ENCODE data around the gene GBF1.
A peak's percentile ranks its signal among the peaks of the same experiment; 100 is the strongest.
"Not testable (repeated sequence)": the region's sequence is repeated elsewhere in the genome, so short reads cannot be mapped to it uniquely, and the experiment has no call there.

GBF1 gene

DNA sequence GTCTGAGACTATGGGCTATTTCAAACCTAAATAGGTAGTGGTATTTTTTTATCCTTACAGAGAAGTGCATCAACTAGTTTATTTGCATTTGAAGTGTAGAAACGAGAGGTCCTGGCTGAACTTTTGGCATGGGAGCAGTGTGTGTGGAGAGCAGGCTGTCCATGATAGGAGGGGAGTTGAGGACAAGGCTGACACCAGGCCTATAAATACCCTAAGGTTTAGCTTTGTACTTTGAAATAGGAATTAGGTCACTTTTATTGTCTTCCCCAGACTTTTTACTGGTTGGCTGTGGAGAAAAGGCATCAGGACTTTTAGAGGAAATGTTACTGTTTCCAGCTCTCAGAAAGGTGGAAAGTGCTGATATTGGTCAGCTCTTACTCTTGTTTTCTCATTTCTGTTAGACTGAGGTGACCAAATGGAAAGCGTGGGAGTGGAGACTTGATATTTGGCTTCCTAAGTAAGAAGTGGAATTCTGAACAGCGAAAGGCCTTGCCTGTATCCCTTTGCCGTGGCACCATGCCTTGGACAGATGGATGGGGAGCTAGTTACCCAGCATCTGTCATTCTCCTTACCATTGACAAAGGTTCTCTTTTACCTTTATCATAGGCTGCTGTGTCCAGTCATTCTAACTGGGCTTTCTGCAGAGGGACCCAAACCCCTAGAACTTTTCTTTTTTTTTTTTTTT, 46.0 kb downstream of the GBF1 start:
- H3K4me3 ChIP-seq (ENCODE audit: low read length): no peak overlapping the region
- DNase-seq (ENCODE audit: low read depth, low spot score): no peak

DNA sequence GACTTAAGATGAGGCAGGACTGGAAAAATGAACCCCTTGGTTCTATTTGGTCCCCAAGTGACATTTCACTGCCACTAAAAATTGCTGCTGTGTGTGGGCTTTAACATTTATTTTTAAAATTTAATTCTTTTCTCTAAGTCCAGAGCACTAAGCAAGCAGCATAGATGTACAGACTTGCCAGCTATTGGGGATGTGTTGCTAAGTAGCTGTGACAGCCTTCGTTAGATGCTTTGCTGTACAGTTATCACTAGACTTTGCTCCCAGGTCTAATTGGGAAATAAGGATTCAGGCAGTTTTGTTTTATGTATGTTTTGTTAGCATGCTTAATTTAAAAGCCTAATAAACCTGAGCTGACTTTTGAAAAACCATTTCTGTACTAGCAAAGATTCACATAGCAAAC, 51.8 kb downstream of the GBF1 start:
- no peak for DNase-seq (ENCODE audit: low read depth, low spot score)

DNA sequence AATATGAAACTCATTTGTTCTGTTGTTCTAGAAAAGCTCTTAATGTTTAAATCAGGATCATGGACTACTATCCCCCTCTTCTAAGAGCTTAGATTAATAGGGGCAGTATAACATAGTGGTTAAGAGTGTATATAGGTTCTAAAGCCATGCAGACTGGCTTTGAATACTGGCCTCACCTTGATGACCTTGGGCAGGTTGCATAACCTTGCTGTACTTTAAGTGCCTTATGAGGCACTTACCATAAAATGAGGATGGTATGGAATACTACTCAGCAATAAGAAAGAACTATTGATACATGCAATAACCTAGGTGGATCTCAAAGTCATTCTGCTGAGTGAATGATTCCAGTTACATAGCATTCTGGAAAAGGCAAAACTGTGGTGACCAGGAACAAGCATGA, 53.6 kb downstream of the GBF1 start:
- no peak for DNase-seq (ENCODE audit: low read depth, low spot score)
- no peak overlapping the region for H3K4me3 ChIP-seq (ENCODE audit: low read length)

More for the DNA sequence above, 51.8 kb downstream of the GBF1 start:
- H3K4me3 ChIP-seq (ENCODE audit: low read length): no peak overlapping the region

DNA sequence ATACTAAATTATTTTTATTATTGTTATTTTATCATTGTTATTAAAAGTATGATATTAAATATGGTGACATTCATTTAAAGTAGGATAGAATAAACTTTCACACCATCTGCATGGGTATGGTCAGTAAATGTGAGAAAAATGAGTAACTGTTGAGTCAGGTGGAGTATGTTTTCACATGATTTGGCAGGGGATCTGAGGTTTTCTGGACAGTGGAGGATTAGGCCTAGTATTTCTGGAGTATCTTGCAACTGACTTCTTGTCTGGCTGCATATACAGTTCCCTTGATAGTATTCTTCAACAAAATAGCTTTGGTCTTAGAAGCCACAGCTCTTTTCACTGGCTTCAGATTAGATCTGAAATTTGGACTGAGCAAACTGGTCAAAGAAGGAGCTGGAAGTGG, 54.5 kb downstream of the GBF1 start:
- no peak overlapping the region for H3K4me3 ChIP-seq (ENCODE audit: low read length)

DNA sequence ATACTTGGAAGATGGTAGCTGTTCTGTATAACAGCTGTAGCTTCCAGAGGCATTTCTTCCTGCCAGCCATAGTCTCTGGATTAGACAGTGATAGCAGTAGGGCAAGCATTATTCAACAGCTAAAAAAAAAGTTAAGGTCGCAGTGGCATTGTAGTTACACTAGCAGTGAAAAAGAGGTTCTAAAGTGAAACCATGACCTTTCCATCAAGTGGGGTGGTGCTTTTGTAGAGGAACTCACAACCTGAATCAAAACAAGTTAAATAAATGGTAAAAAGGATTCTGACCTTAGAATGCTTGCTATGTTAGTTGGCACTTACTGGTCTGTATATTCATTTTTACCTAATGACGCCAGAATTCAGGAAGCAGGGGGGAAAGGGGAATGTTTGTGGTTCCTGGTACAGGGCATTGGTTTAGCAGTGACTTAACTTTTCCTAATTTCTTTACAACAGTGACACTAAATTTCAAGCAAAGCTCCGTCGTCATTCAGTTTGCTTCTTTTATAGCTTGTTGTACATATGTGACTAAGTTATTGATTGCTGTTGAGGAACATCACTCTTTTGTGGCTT, 55.0 kb downstream of the GBF1 start:
- H3K4me3 ChIP-seq (ENCODE audit: low read length): no peak overlapping the region
- no peak for DNase-seq (ENCODE audit: low read depth, low spot score)

More for the DNA sequence above, 54.5 kb downstream of the GBF1 start:
- DNase-seq (ENCODE audit: low read depth, low spot score): no peak

DNA sequence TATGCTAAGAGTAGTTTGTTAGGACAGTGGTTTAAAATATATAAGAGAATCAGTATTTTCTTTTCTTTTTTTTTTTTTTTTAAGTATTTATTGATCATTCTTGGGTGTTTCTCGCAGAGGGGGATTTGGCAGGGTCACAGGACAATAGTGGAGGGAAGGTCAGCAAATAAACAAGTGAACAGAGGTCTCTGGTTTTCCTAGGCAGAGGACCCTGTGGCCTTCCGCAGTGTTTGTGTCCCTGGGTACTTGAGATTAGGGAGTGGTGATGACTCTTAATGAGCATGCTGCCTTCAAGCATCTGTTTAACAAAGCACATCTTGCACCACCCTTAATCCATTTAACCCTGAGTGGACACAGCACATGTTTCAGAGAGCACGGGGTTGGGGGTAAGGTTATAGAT, 55.6 kb downstream of the GBF1 start:
- H3K4me3 ChIP-seq (ENCODE audit: low read length); DNase-seq (ENCODE audit: low read depth, low spot score): not testable (repeated sequence)

GRCh38 chr10:102301332-102301731, 56.0 kb downstream of the GBF1 start:
- DNase-seq (ENCODE audit: low read depth, low spot score); H3K4me3 ChIP-seq (ENCODE audit: low read length): not testable (repeated sequence)

- DNase-seq (ENCODE audit: low read depth, low spot score): no peak
- no peak overlapping the region for H3K4me3 ChIP-seq (ENCODE audit: low read length)
Observed at GRCh38 chr10:102302611-102303010, 57.3 kb downstream of the GBF1 start.

GRCh38 chr10:102306006-102306405, 60.7 kb downstream of the GBF1 start:
- DNase-seq (ENCODE audit: low read depth, low spot score): no peak
- no peak overlapping the region for H3K4me3 ChIP-seq (ENCODE audit: low read length)

DNA sequence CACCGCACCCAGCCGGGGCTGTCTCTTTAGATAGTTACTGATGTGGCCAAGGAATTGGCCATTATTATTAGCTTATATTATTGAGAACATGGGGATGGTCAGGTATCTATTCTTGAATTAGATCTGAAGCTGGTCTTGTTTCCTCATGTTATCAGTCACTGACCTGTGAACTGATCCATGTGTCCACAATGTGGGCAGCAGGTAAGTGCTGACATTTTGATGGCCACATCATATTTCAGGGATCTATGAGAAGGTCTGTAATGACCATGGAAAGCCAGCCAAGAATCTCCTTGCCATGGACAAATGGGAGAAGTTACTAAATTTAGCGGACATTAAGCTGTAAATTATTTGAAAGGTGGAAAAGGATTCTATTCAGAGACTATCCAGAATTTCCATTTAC, 61.4 kb downstream of the GBF1 start:
- no peak overlapping the region for H3K4me3 ChIP-seq (ENCODE audit: low read length)
- no peak for DNase-seq (ENCODE audit: low read depth, low spot score)

GRCh38 chr10:102308318-102308717, 63.0 kb downstream of the GBF1 start:
- H3K4me3 ChIP-seq (ENCODE audit: low read length); DNase-seq (ENCODE audit: low read depth, low spot score): not testable (repeated sequence)

GRCh38 chr10:102309236-102309635, 63.9 kb downstream of the GBF1 start:
- DNase-seq (ENCODE audit: low read depth, low spot score): no peak
- H3K4me3 ChIP-seq (ENCODE audit: low read length): no peak overlapping the region

DNA sequence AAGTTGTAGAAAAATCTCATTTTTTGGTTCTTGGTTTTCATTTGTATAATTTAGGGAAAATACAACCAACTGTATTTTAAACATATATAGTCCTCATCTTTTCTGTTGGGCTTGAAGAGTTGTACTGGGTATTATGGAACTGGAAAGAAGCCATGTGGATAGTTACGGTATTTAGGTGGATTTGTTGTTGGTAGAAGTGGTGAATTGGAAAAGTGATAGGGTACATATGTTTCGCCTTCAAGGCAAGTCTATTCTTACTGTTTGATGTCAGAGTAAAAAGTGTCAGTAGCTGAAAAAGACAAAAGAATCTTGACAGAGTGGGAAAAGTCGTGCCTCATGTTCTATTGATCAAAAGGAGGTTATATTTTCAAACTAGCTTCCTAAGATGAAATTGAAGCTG, 64.6 kb downstream of the GBF1 start:
- DNase-seq (ENCODE audit: low read depth, low spot score): no peak
- no peak overlapping the region for H3K4me3 ChIP-seq (ENCODE audit: low read length)

GRCh38 chr10:102310361-102311024, 65.2 kb downstream of the GBF1 start:
- no peak for DNase-seq (ENCODE audit: low read depth, low spot score)
- H3K4me3 ChIP-seq (ENCODE audit: low read length): no peak overlapping the region

DNA sequence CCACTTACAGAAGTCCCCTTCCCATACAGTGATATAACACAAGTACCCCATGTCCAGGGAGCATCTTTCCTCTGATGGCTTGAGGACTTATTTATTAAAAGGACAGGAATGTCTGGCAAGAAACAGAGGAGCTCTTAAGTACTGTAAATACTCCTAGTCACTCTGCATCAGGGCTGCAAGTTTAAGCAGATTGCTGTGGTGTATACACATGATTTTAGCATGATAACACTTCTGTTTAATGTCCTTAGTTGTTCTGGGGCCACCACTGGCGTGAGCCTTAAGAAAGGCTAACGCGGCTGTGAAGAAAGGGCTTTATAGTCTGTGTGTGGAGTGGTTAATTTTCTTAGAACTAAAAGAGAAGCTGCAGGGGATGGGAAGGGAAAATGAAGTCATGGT, 65.7 kb downstream of the GBF1 start:
- no peak for DNase-seq (ENCODE audit: low read depth, low spot score)
- no peak overlapping the region for H3K4me3 ChIP-seq (ENCODE audit: low read length)

GRCh38 chr10:102312683-102313082, 67.4 kb downstream of the GBF1 start:
- H3K4me3 ChIP-seq (ENCODE audit: low read length): no peak overlapping the region
- DNase-seq (ENCODE audit: low read depth, low spot score): no peak

DNA sequence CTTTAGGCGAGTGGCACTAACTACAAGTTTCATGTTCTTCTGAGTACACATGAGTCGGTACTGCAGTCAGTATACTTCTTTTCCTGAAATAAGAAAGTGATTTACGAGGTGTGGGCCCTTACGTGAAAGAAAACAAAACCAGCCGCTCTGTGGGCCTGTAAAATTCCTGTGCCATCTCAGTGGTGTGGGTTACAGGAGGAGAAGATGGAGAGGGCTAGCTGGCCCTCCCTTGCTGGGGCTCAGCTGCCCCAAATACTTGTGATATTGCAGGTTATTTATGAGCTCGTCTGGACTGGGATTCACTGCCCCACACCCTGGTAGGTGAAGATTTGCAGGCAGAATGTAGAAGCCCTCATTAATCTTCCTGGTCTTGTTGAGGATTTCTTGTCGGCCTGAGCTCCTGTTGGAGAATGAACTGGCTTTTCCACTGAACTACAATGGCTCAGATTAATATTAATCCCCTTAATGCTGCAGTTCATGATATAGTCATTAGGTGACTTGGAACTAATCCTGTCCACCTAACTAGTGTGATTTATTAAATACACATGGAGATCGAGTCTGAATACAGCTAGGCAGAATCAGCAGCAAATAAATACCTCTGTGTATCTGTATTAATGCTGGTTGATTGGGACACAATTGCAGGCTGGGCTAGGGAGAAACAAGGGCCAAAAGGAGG, 68.0 kb downstream of the GBF1 start:
- DNase-seq (ENCODE audit: low read depth, low spot score): no peak
- no peak overlapping the region for H3K4me3 ChIP-seq (ENCODE audit: low read length)

GRCh38 chr10:102314801-102315200, 69.5 kb downstream of the GBF1 start:
- DNase-seq (ENCODE audit: low read depth, low spot score): no peak

DNA sequence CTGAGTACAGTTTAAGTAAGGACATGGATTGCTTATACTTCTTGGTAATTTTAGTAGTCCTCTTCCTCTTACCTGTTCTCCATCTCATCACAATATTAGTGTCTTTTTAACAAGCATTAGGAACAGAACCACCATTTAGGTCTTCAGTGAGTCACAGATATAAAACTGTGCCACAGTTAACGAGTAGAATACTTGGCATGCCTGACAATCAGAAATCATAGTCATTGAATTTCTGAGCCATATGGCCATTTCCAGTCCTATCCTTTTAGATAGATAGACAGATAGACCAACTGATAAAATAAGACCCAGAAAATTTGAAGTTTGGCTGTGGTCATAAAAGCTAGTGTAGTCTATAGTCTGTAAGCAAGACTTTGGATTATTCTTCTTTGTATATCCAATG, 71.1 kb downstream of the GBF1 start:
- no peak for DNase-seq (ENCODE audit: low read depth, low spot score)
- no peak overlapping the region for H3K4me3 ChIP-seq (ENCODE audit: low read length)

More at GRCh38 chr10:102314801-102315200, 69.5 kb downstream of the GBF1 start:
- H3K4me3 ChIP-seq (ENCODE audit: low read length): no peak overlapping the region

DNA sequence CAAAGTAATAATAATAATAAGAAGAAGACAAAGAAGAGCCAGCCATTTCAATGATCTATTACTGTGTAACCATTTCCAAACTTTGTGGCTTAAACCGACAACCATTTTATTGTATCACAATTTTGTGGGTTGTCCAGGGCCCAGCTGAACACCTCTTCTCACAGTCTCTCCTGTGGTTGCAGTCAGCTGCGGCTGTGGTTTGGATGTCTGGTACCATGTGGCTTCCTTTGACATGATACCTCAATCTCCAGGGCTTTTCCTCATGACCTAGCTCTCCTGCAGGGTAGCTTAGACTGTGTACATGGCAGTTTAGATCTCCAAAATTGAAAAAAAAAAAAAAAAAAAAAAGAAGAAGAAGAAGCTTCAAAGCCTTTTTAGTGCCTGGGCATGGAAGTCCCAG, 77.6 kb downstream of the GBF1 start:
- no peak overlapping the region for H3K4me3 ChIP-seq (ENCODE audit: low read length)
- peak; percentile 30 for DNase-seq (ENCODE audit: low read depth, low spot score)
